Smooth muscle cell (in vitro differentiated cells): ENCODE measurements around the gene NPAS2. TPM values are rescaled to one million over a fixed set of nuclear protein-coding genes. Genes with fewer than 3 reads are reported as not detected.

Experiments
- DNase-seq: peaks from one replicate; lab custom pipeline; 2025; ENCODE audit not compliant: unreplicated experiment; lab: John Stamatoyannopoulos, UW
- H2AFZ ChIP-seq: fragments of 200-600 bp; sonication (generic); 2 replicates; pipeline ENCODE4 v1.6.0; 2016; ENCODE audit warnings: antibody characterized with exemption, low read depth, mild to moderate bottlenecking
- H3F3A ChIP-seq: fragments of 200-600 bp; sonication (generic); 2 replicates; pipeline ENCODE4 v1.6.0; 2017; ENCODE audit warnings: antibody characterized with exemption, low read depth
- H3K27ac ChIP-seq: fragments of 200-600 bp; sonication (generic); 2 replicates; pipeline ENCODE4 v1.5.1; 2016; ENCODE audit warnings: low read depth, mild to moderate bottlenecking
- H3K27me3 ChIP-seq: fragments of 200-600 bp; sonication (generic); 2 replicates; pipeline ENCODE4 v1.6.1; 2016; ENCODE audit warnings: low read depth, mild to moderate bottlenecking
- H3K36me3 ChIP-seq: fragments of 200-600 bp; sonication (generic); 2 replicates; pipeline ENCODE4 v1.5.1; 2016; ENCODE audit warnings: low read depth
- H3K4me1 ChIP-seq: fragments of 200-600 bp; sonication (generic); 2 replicates; pipeline ENCODE4 v1.5.1; 2016; ENCODE audit warnings: low read depth
- H3K4me2 ChIP-seq: fragments of 200-600 bp; sonication (generic); 2 replicates; pipeline ENCODE4 v1.6.0; 2016; ENCODE audit warnings: mild to moderate bottlenecking
- H3K4me3 ChIP-seq: fragments of 200-600 bp; sonication (generic); 2 replicates; pipeline ENCODE4 v1.5.1; 2016; ENCODE audit warnings: mild to moderate bottlenecking
- H3K79me2 ChIP-seq: fragments of 200-600 bp; sonication (generic); 2 replicates; pipeline ENCODE4 v1.6.0; 2016; ENCODE audit warnings: low read depth, mild to moderate bottlenecking
- H3K9ac ChIP-seq: fragments of 200-600 bp; sonication (generic); 2 replicates; pipeline ENCODE4 v1.6.0; 2016; ENCODE audit warnings: low read depth
- H3K9me3 ChIP-seq: fragments of 200-600 bp; sonication (generic); replicated peaks from 2 replicates; pipeline ENCODE4 v1.5.1; 2016; ENCODE audit warnings: low read depth
- H4K20me1 ChIP-seq: fragments of 200-600 bp; sonication (generic); 2 replicates; pipeline ENCODE4 v1.6.0; 2016; ENCODE audit warnings: low read depth
- CTCF ChIP-seq: fragments of 200-600 bp; sonication (generic); IDR thresholded peaks from 2 replicates; pipeline ENCODE4 v1.5.1; 2017; ENCODE audit warnings: borderline replicate concordance, mild to moderate bottlenecking, antibody characterized with exemption; ENCODE audit not compliant: insufficient read depth, poor library complexity, severe bottlenecking
- WGBS: methylation state at CpG from one replicate; pipeline ENCODE4 v1.1.7; 2016; ENCODE audit warnings: low lambda C conversion rate; 5-methylcytosine and 5-hydroxymethylcytosine counted together
- polyA plus RNA-seq: library from polyadenylated mRNA; unstranded; fragments of >200 nt; fragmentation: Nextera tagmentation; extraction: Ambion mirVana; gene quantifications from 2 replicates; pipeline ENCODE4 v1.2.1, GENCODE V29; 2016
- total RNA-seq: library from RNA; depleted of rRNA; stranded (reverse); fragments of >200 nt; gene quantifications from 2 replicates; pipeline ENCODE4 v1.2.3, GENCODE V29; 2014

Gene NPAS2
- total and polyA plus RNA-seq, 2 experiments from 2014 or later = 20.2 to 20.7 TPM

- TF ChIP-seq CTCF = no peak
- no peak for DNase-seq
- H3K27me3 ChIP-seq = no peaks in the 10 kb centered on the region
- no peaks in the 10 kb centered on the region for H3K36me3 ChIP-seq
- H3K9ac ChIP-seq = no peak overlapping the region
- H3F3A ChIP-seq = no peaks in the 10 kb centered on the region
- H3K4me2 ChIP-seq = no peak overlapping the region
- H3K27ac ChIP-seq = no peak overlapping the region
- peaks cover 4% of the 10 kb centered on the region for H3K4me1 ChIP-seq
- H3K9me3 ChIP-seq = no peaks in the 10 kb centered on the region
- H2AFZ ChIP-seq = no peak overlapping the region
- no peaks in the 10 kb centered on the region for H3K79me2 ChIP-seq
- 91% methylated on average over 19 of the region's 19 CpGs for WGBS
- H4K20me1 ChIP-seq = no peaks in the 10 kb centered on the region
- no peak overlapping the region for H3K4me3 ChIP-seq
Observed at GRCh38 chr2:100944617-100945432, 124.9 kb downstream of the NPAS2 start.

GRCh38 chr2:100945433-100945740 is 125.4 kb downstream of the NPAS2 start:
- no peaks in the 10 kb centered on the region for H4K20me1 ChIP-seq
- no peak overlapping the region for H2AFZ ChIP-seq
- H3K9ac ChIP-seq = no peak overlapping the region
- H3K79me2 ChIP-seq = no peaks in the 10 kb centered on the region
- TF ChIP-seq CTCF = no peak
- no peaks in the 10 kb centered on the region for H3F3A ChIP-seq
- no peak overlapping the region for H3K27ac ChIP-seq
- H3K4me3 ChIP-seq = no peak overlapping the region
- DNase-seq = no peak
- H3K4me1 ChIP-seq = peaks cover 4% of the 10 kb centered on the region
- H3K4me2 ChIP-seq = no peak overlapping the region
- WGBS = 94% methylated on average over 5 of the region's 5 CpGs
- no peaks in the 10 kb centered on the region for H3K36me3 ChIP-seq
- no peaks in the 10 kb centered on the region for H3K27me3 ChIP-seq
- no peaks in the 10 kb centered on the region for H3K9me3 ChIP-seq

GRCh38 chr2:100945930-100946607 is 126.1 kb downstream of the NPAS2 start:
- 90% methylated on average over 8 of the region's 8 CpGs for WGBS
- no peaks in the 10 kb centered on the region for H3K27me3 ChIP-seq
- H3K79me2 ChIP-seq = no peaks in the 10 kb centered on the region
- no peaks in the 10 kb centered on the region for H3K9me3 ChIP-seq
- H3F3A ChIP-seq = no peaks in the 10 kb centered on the region
- H2AFZ ChIP-seq = no peak overlapping the region
- DNase-seq = no peak
- no peak overlapping the region for H3K9ac ChIP-seq
- no peak overlapping the region for H3K4me3 ChIP-seq
- H4K20me1 ChIP-seq = no peaks in the 10 kb centered on the region
- no peak for TF ChIP-seq CTCF
- H3K4me2 ChIP-seq = no peak overlapping the region
- H3K27ac ChIP-seq = no peak overlapping the region
- H3K4me1 ChIP-seq = peaks cover 4% of the 10 kb centered on the region
- no peaks in the 10 kb centered on the region for H3K36me3 ChIP-seq
